Neural progenitor cell (in vitro differentiated cells): ENCODE results near the gene STAM. TPM values are rescaled to one million over a fixed set of nuclear protein-coding genes. Genes with fewer than 3 reads are reported as not detected.
"Not testable (repeated sequence)": the region's sequence is repeated elsewhere in the genome, so short reads cannot be mapped to it uniquely, and the experiment has no call there.

Source experiments
- DNase-seq: peaks from one replicate; pipeline ENCODE4 v3.0.0-alpha.2; 2016; ENCODE audit warnings: low spot score
- H2AFZ ChIP-seq: fragments of 200-600 bp; sonication (generic); replicated peaks from 2 replicates; pipeline ENCODE4 v1.6.1; 2016; ENCODE audit warnings: antibody characterized with exemption
- H3F3A ChIP-seq: fragments of 200-600 bp; sonication (generic); 2 replicates; pipeline ENCODE4 v1.6.1; 2016; ENCODE audit warnings: antibody characterized with exemption, low read depth
- H3K27ac ChIP-seq: fragments of 200-600 bp; sonication (generic); 2 replicates; pipeline ENCODE4 v1.5.1; 2016; ENCODE audit warnings: mild to moderate bottlenecking
- H3K27me3 ChIP-seq: fragments of 200-600 bp; sonication (generic); 2 replicates; pipeline ENCODE4 v1.6.1; 2016; ENCODE audit warnings: mild to moderate bottlenecking, moderate library complexity
- H3K36me3 ChIP-seq: fragments of 200-600 bp; sonication (generic); 2 replicates; pipeline ENCODE4 v1.5.1; 2016
- H3K4me1 ChIP-seq: fragments of 200-600 bp; sonication (generic); 2 replicates; pipeline ENCODE4 v1.6.1; 2016; ENCODE audit warnings: mixed run types
- H3K4me2 ChIP-seq: fragments of 200-600 bp; sonication (generic); 2 replicates; pipeline ENCODE4 v1.6.1; 2016
- H3K4me3 ChIP-seq: fragments of 200-600 bp; sonication (generic); 2 replicates; pipeline ENCODE4 v1.5.1; 2016
- H3K79me2 ChIP-seq: fragments of 200-600 bp; sonication (generic); 2 replicates; pipeline ENCODE4 v1.6.1; 2016; ENCODE audit warnings: low read depth
- H3K9ac ChIP-seq: fragments of 200-600 bp; sonication (generic); 2 replicates; pipeline ENCODE4 v1.6.1; 2016
- H3K9me3 ChIP-seq: fragments of 200-600 bp; sonication (generic); 2 replicates; pipeline ENCODE4 v1.5.1; 2016; ENCODE audit warnings: low read depth
- H4K20me1 ChIP-seq: fragments of 200-600 bp; sonication (generic); 2 replicates; pipeline ENCODE4 v1.6.1; 2016; ENCODE audit warnings: low read depth
- H3K27ac Mint-ChIP-seq: 3 replicates; pipeline ENCODE4 v1.8.0; 2021; ENCODE audit warnings: mixed read lengths
- H3K27me3 Mint-ChIP-seq: 2 replicates; pipeline ENCODE4 v1.8.0; 2022; ENCODE audit warnings: low read depth, mild to moderate bottlenecking, inconsistent platforms, moderate library complexity, mixed read lengths; ENCODE audit not compliant: insufficient read depth
- H3K36me3 Mint-ChIP-seq: 3 replicates; pipeline ENCODE4 v1.8.0; 2021; ENCODE audit warnings: mixed read lengths
- H3K4me1 Mint-ChIP-seq: 3 replicates; pipeline ENCODE4 v1.8.0; 2021; ENCODE audit warnings: mixed read lengths
- H3K4me3 Mint-ChIP-seq: 3 replicates; pipeline ENCODE4 v1.8.0; 2021; ENCODE audit warnings: mild to moderate bottlenecking, moderate library complexity, mixed read lengths
- H3K9me3 Mint-ChIP-seq: 3 replicates; pipeline ENCODE4 v1.8.0; 2020; ENCODE audit warnings: mixed read lengths
- EZH2 ChIP-seq: fragments of 200-600 bp; sonication (generic); IDR thresholded peaks from 2 replicates; pipeline ENCODE4 v1.6.1; 2017; ENCODE audit warnings: antibody characterized with exemption, mild to moderate bottlenecking, moderate library complexity
- EZH2phosphoT487 ChIP-seq: fragments of 200-600 bp; sonication (generic); IDR thresholded peaks from 2 replicates; pipeline ENCODE4 v1.6.1; 2017; ENCODE audit warnings: antibody characterized with exemption
- total RNA-seq: library from RNA; depleted of rRNA; stranded (reverse); fragments of >200 nt; gene quantifications from 2 replicates; pipeline ENCODE4 v1.2.3, GENCODE V29; 2015; ENCODE audit warnings: low replicate concordance
- TF ChIP-seq, protein P1 (sequence below): fragments of 200-600 bp; sonication (generic); IDR thresholded peaks from 2 replicates; pipeline ENCODE4 v1.5.1; 2017; ENCODE audit warnings: antibody characterized with exemption, mild to moderate bottlenecking

The STAM gene
- total RNA-seq, 1 donor from 2014 or later: 43.2 TPM

DNA sequence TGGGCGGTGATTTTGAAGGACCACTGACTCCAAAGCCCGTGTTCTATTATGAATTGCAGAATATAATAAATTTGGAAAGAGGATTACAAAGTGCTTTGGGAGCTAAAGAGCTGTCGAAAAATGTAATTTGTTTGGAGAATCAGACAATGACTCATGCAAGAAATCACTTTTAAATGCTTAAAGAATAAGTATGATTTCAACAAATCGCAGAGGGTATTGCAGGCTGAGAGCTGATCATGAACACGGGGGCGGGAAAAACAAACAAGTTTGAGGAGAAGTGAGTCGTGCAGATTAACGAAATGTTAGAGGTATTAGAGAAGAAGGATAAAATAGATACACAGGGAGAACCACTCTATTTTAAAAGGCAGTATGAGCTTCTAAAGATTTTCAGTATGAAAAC lies 21.9 kb upstream of the STAM start:
- H3K4me1 ChIP-seq: no peaks in the 10 kb centered on the region
- no peak overlapping the region for H3K4me3 Mint-ChIP-seq
- peaks cover 19% of the 10 kb centered on the region for H3K27me3 ChIP-seq
- H3K9me3 ChIP-seq: no peaks in the 10 kb centered on the region
- no peak for TF ChIP-seq EZH2phosphoT487
- TF ChIP-seq EZH2: no peak
- no peak overlapping the region for H3K27ac Mint-ChIP-seq
- H3K4me2 ChIP-seq: no peak overlapping the region
- no peaks in the 10 kb centered on the region for H3K9me3 Mint-ChIP-seq
- H3K4me3 ChIP-seq: no peak overlapping the region
- no peak for DNase-seq
- no peaks in the 10 kb centered on the region for H3K36me3 Mint-ChIP-seq
- peaks cover 4% of the 10 kb centered on the region for H3K27me3 Mint-ChIP-seq
- H3K9ac ChIP-seq: no peak overlapping the region
- H2AFZ ChIP-seq: no peak overlapping the region
- no peaks in the 10 kb centered on the region for H4K20me1 ChIP-seq
- H3F3A ChIP-seq: peaks cover 10% of the 10 kb centered on the region
- no peak overlapping the region for H3K27ac ChIP-seq
- no peaks in the 10 kb centered on the region for H3K79me2 ChIP-seq
- H3K36me3 ChIP-seq: no peaks in the 10 kb centered on the region
- peaks cover 3% of the 10 kb centered on the region for H3K4me1 Mint-ChIP-seq

DNA sequence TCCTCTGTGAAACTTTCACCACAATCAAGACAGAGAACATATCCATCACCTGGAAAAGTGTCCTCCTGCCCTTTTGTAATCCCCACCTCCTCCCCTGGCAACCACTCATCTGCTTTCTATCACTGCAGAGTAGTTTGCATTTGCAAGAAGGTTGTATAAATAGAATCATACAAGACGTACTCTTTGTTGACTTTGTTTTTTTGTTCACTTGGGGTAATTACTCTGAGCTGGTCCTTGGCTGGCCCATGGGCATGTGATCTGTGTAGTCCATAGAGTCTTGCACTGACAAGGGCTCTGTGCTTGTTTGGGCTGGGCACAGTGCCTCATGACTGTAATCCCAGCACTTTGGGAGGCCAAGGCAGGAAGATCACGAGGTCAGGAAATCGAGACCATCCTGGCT lies 19.0 kb upstream of the STAM start:
- H3K9me3 ChIP-seq: no peaks in the 10 kb centered on the region
- H4K20me1 ChIP-seq: no peaks in the 10 kb centered on the region
- H3K79me2 ChIP-seq: no peaks in the 10 kb centered on the region
- no peak overlapping the region for H3K27ac Mint-ChIP-seq
- no peaks in the 10 kb centered on the region for H3K9me3 Mint-ChIP-seq
- no peak overlapping the region for H3K27ac ChIP-seq
- no peak overlapping the region for H3K4me3 Mint-ChIP-seq
- TF ChIP-seq EZH2 (no peak), EZH2phosphoT487 (no peak)
- TF ChIP-seq, protein P1, sequence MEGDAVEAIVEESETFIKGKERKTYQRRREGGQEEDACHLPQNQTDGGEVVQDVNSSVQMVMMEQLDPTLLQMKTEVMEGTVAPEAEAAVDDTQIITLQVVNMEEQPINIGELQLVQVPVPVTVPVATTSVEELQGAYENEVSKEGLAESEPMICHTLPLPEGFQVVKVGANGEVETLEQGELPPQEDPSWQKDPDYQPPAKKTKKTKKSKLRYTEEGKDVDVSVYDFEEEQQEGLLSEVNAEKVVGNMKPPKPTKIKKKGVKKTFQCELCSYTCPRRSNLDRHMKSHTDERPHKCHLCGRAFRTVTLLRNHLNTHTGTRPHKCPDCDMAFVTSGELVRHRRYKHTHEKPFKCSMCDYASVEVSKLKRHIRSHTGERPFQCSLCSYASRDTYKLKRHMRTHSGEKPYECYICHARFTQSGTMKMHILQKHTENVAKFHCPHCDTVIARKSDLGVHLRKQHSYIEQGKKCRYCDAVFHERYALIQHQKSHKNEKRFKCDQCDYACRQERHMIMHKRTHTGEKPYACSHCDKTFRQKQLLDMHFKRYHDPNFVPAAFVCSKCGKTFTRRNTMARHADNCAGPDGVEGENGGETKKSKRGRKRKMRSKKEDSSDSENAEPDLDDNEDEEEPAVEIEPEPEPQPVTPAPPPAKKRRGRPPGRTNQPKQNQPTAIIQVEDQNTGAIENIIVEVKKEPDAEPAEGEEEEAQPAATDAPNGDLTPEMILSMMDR: no peak
- no peaks in the 10 kb centered on the region for H3K27me3 Mint-ChIP-seq
- no peaks in the 10 kb centered on the region for H3K27me3 ChIP-seq
- no peak overlapping the region for H2AFZ ChIP-seq
- DNase-seq: no peak
- H3K36me3 ChIP-seq: no peaks in the 10 kb centered on the region
- peaks cover 5% of the 10 kb centered on the region for H3K4me1 ChIP-seq
- H3K4me3 ChIP-seq: no peak overlapping the region
- no peak overlapping the region for H3K4me2 ChIP-seq
- peaks cover 4% of the 10 kb centered on the region for H3F3A ChIP-seq
- no peak overlapping the region for H3K9ac ChIP-seq
- H3K36me3 Mint-ChIP-seq: no peaks in the 10 kb centered on the region
- H3K4me1 Mint-ChIP-seq: peaks cover 3% of the 10 kb centered on the region

DNA sequence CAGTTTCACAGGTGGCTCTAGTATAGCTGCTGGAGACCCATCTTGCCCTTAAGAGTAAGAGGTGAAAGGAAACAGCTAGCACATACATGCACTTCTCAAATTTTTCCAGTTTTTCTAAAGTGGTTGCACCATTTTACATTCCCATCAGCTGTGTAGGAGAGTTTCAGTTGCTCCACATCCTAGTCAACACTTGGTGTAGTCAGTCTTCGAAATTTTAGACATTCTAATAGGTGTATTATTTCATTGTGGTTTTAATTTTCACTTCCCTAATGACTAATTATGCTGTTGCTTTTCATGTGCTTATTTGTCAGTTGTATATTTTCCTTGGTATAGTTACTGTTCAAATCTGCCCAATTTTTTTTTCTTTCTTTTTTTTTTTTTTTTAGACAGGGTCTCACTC lies 17.3 kb upstream of the STAM start:
- Histone ChIP-seq H3K79me2 (no peaks in the 10 kb centered on the region), H2AFZ (no peak overlapping the region), H3K9me3 (no peaks in the 10 kb centered on the region), H4K20me1 (no peaks in the 10 kb centered on the region), H3K27me3 (no peaks in the 10 kb centered on the region), H3K27ac (no peak overlapping the region), H3K4me2 (no peak overlapping the region), H3K4me1 (peaks cover 5% of the 10 kb centered on the region), H3F3A (peaks cover 4% of the 10 kb centered on the region), H3K36me3 (no peaks in the 10 kb centered on the region), H3K4me3 (no peak overlapping the region), H3K9ac (no peak overlapping the region)
- no peak for DNase-seq
- no peak overlapping the region for H3K27ac Mint-ChIP-seq
- H3K27me3 Mint-ChIP-seq: no peaks in the 10 kb centered on the region
- H3K36me3 Mint-ChIP-seq: no peaks in the 10 kb centered on the region
- no peak overlapping the region for H3K4me3 Mint-ChIP-seq
- peaks cover 3% of the 10 kb centered on the region for H3K4me1 Mint-ChIP-seq
- H3K9me3 Mint-ChIP-seq: no peaks in the 10 kb centered on the region
- TF ChIP-seq, protein P1: no peak
- TF ChIP-seq EZH2phosphoT487: no peak

DNA sequence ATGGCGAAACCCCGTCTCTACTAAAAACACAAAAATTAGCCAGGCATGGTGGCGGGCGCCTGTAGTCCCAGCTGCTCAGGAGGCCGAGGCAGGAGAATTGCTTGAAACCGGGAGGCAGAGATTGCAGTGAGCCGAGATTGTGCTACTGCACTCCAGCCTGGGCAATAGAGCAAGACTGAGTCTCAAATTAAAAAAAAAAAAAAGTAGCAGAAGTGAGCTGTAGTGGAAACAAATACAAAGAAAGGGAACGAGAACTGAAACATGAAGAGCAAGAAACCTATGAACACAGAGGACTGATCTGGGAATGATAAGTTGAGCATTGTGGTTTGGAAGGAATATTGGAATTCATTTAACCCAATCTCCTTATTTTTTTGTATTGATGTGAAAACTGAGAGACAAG lies 11.4 kb upstream of the STAM start:
- not testable (repeated sequence) for H3K9me3 ChIP-seq, H3K4me3 Mint-ChIP-seq, H3K79me2 ChIP-seq, H3K27me3 Mint-ChIP-seq, H4K20me1 ChIP-seq, H3K36me3 ChIP-seq, H3K4me3 ChIP-seq, H3K36me3 Mint-ChIP-seq, DNase-seq, H3K4me1 ChIP-seq, H3F3A ChIP-seq, H3K27me3 ChIP-seq, H3K27ac ChIP-seq, H3K4me2 ChIP-seq, H2AFZ ChIP-seq, H3K9ac ChIP-seq, H3K9me3 Mint-ChIP-seq, H3K27ac Mint-ChIP-seq, H3K4me1 Mint-ChIP-seq
